Measurements from ENCODE around the gene LGALS9.

The LGALS9 gene

DNA sequence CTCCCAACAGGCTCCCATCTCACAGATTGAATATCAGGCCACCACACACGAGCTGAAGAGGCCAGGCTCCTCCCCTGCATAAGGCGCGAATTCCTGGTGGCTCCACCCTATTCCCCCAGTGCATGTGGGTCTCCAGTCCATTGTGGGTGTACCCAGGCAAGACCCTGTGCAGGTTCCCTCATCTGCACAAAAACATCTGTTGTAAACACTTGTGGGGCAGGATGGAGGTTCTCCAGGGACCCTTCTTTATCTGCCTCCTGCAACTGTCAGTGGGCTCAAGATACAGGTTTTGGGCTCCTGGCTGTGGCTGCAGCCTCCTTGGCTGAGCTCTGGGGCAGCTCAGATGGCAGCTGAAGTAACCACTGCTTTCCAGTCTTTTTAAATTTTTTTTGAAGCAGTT is 17.6 kb upstream of the LGALS9 start:
- Histone ChIP-seq H3K4me3 (ENCODE audit: low read depth in 1 of 2, low read length in 2 of 2) (no peak overlapping the region), H3K27ac (ENCODE audit: low read depth, low read length) (no peak overlapping the region), H3K9ac (ENCODE audit: low read depth in 1 of 2, low read length in 2 of 2) (no peak overlapping the region), H3K4me1 (ENCODE audit: control insufficient read depth in 1 of 2, insufficient read depth in 2 of 2, low read length in 2 of 2) (no peaks in the 10 kb centered on the region), H3K36me3 (ENCODE audit: control insufficient read depth in 1 of 2, insufficient read depth in 2 of 2, low read length in 2 of 2) (peaks cover 20 to 49% of the 10 kb centered on the region in 2 donors), H3K9me3 (ENCODE audit: control insufficient read depth in 1 of 2, low read length in 2 of 2) (no peaks in the 10 kb centered on the region), H3K27me3 (ENCODE audit: control insufficient read depth in 1 of 2, insufficient read depth in 2 of 2, low read length in 2 of 2) (no peaks in the 10 kb centered on the region)

DNA sequence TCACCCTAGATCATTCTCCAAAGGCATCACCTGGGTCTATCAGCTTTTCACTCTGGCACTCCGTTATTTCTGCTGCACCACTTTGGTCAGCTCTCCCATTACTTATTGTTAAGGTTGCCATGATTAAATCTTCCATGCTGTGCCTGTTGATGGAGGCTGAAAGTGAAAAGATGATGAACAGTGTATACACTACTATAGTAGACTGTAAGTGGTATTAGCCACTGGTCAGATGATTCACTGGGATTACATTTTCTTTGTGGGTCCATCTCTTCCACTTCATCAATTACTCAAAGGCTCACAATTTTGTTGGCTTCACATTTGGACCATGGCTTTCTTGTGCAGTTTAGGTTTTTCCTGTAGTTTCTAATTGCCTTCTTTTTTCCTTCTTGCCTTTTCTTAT is 15.9 kb upstream of the LGALS9 start:
- H3K9ac ChIP-seq (ENCODE audit: low read depth in 1 of 2, low read length in 2 of 2), result no peak overlapping the region
- H3K36me3 ChIP-seq (ENCODE audit: control insufficient read depth in 1 of 2, insufficient read depth in 2 of 2, low read length in 2 of 2), result peaks cover 17 to 40% of the 10 kb centered on the region in 2 donors
- H3K27ac ChIP-seq (ENCODE audit: low read depth, low read length), result no peak overlapping the region
- H3K4me1 ChIP-seq (ENCODE audit: control insufficient read depth in 1 of 2, insufficient read depth in 2 of 2, low read length in 2 of 2), result no peaks in the 10 kb centered on the region
- no peaks in the 10 kb centered on the region for H3K9me3 ChIP-seq (ENCODE audit: control insufficient read depth in 1 of 2, low read length in 2 of 2)
- no peak overlapping the region for H3K4me3 ChIP-seq (ENCODE audit: low read depth in 1 of 2, low read length in 2 of 2)
- H3K27me3 ChIP-seq (ENCODE audit: control insufficient read depth in 1 of 2, insufficient read depth in 2 of 2, low read length in 2 of 2), result no peaks in the 10 kb centered on the region

DNA sequence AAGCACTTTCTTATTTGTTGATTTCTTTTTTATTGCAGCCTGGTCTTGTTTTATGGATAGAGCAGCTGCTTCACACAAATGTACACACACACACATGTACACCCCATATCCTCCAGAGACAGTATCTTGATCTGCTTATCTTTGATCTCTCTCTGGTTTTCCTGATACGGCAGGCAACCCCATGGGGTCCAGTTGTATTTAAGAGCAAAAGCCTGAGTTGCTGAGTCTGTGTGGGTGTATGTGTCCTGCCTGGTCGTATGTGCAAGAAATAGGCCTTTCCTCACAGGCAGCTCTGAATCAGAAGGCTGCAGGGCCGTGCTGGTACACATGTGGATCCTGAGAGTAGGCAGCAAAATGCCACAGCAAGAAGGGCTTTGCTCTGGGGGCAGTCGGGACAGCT is 14.6 kb upstream of the LGALS9 start:
- Histone ChIP-seq H3K36me3 (ENCODE audit: control insufficient read depth in 1 of 2, insufficient read depth in 2 of 2, low read length in 2 of 2) (peaks cover 19 to 35% of the 10 kb centered on the region in 2 donors), H3K27ac (ENCODE audit: low read depth, low read length) (no peak overlapping the region), H3K9ac (ENCODE audit: low read depth in 1 of 2, low read length in 2 of 2) (no peak overlapping the region), H3K4me1 (ENCODE audit: control insufficient read depth in 1 of 2, insufficient read depth in 2 of 2, low read length in 2 of 2) (no peaks in the 10 kb centered on the region), H3K27me3 (ENCODE audit: control insufficient read depth in 1 of 2, insufficient read depth in 2 of 2, low read length in 2 of 2) (no peaks in the 10 kb centered on the region), H3K9me3 (ENCODE audit: control insufficient read depth in 1 of 2, low read length in 2 of 2) (no peaks in the 10 kb centered on the region), H3K4me3 (ENCODE audit: low read depth in 1 of 2, low read length in 2 of 2) (no peak overlapping the region)

DNA sequence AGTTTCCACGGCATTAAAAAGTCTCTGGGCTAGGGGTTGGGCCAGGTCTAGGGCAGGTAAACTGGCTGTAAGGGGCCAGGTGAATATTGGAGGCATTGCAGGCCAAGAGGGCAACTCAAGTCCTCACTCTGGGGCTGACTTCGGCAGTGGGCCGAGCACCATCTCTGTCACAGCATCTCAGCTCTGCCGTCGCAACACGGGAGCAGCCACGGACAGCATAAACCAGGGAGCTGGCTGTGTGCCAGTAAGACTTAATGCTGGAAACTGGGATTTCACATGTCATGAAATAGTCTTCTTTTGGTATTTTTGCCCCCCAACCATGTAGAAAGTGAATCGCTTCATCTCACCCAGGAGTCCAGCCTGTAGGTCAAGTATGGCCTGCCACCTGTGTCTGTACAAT is 12.6 kb upstream of the LGALS9 start:
- H3K9ac ChIP-seq (ENCODE audit: low read depth in 1 of 2, low read length in 2 of 2), result no peak overlapping the region
- no peak overlapping the region for H3K27ac ChIP-seq (ENCODE audit: low read depth, low read length)
- H3K4me1 ChIP-seq (ENCODE audit: control insufficient read depth in 1 of 2, insufficient read depth in 2 of 2, low read length in 2 of 2), result no peaks in the 10 kb centered on the region
- H3K27me3 ChIP-seq (ENCODE audit: control insufficient read depth in 1 of 2, insufficient read depth in 2 of 2, low read length in 2 of 2), result no peaks in the 10 kb centered on the region
- H3K4me3 ChIP-seq (ENCODE audit: low read depth in 1 of 2, low read length in 2 of 2), result no peak overlapping the region
- H3K36me3 ChIP-seq (ENCODE audit: control insufficient read depth in 1 of 2, insufficient read depth in 2 of 2, low read length in 2 of 2), result peaks cover 34 to 48% of the 10 kb centered on the region in 2 donors
- H3K9me3 ChIP-seq (ENCODE audit: control insufficient read depth in 1 of 2, low read length in 2 of 2), result no peaks in the 10 kb centered on the region

DNA sequence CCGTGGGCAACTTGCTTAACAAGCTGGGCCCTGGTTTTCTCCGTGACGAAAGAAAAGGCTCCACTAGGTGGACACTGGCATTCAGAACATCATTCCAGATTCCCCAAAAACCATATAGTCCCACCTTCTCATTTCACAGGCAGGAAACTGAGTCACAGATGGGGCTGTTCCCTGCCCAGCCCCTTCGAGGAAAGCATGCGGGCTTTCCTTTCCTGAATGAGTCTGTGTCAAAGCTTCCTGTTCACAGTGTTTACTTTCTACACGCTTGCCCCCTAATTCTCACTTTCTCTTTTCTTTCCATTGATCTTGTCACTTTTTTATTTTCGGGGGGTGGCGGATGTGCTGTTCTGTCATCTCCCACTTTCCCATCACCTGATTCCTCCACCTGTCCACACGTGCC is 10.3 kb upstream of the LGALS9 start:
- no peak overlapping the region for H3K4me3 ChIP-seq (ENCODE audit: low read depth in 1 of 2, low read length in 2 of 2)
- no peaks in the 10 kb centered on the region for H3K4me1 ChIP-seq (ENCODE audit: control insufficient read depth in 1 of 2, insufficient read depth in 2 of 2, low read length in 2 of 2)
- H3K9ac ChIP-seq (ENCODE audit: low read depth in 1 of 2, low read length in 2 of 2), result no peak overlapping the region
- no peak overlapping the region for H3K27ac ChIP-seq (ENCODE audit: low read depth, low read length)
- H3K27me3 ChIP-seq (ENCODE audit: control insufficient read depth in 1 of 2, insufficient read depth in 2 of 2, low read length in 2 of 2), result no peaks in the 10 kb centered on the region
- no peaks in the 10 kb centered on the region for H3K9me3 ChIP-seq (ENCODE audit: control insufficient read depth in 1 of 2, low read length in 2 of 2)
- peaks cover 33 to 57% of the 10 kb centered on the region in 2 donors for H3K36me3 ChIP-seq (ENCODE audit: control insufficient read depth in 1 of 2, insufficient read depth in 2 of 2, low read length in 2 of 2)

DNA sequence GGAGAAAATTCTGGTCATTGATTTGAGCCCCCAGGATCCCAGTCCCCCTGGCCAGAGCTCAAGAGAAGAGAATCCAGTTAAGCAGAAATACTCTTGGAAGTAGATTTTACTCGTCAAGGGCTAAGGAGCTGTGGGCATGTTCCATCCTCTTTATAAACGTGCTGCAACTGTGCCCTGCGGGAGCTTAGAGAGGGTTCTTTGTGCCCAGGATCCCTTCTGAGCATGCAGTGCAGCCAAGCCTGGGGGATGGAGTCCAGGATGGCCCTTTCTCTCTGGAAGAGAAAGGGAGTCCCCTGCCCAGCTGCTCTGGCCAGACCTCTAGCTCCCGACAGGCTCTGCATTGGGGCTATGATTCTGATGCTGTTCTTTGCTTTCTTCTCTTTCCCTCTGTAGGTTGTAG is 9.5 kb upstream of the LGALS9 start:
- H3K9me3 ChIP-seq (ENCODE audit: control insufficient read depth in 1 of 2, low read length in 2 of 2), result no peaks in the 10 kb centered on the region
- no peak overlapping the region for H3K9ac ChIP-seq (ENCODE audit: low read depth in 1 of 2, low read length in 2 of 2)
- H3K4me1 ChIP-seq (ENCODE audit: control insufficient read depth in 1 of 2, insufficient read depth in 2 of 2, low read length in 2 of 2), result no peaks in the 10 kb centered on the region
- H3K36me3 ChIP-seq (ENCODE audit: control insufficient read depth in 1 of 2, insufficient read depth in 2 of 2, low read length in 2 of 2), result peaks cover 33 to 54% of the 10 kb centered on the region in 2 donors
- no peaks in the 10 kb centered on the region for H3K27me3 ChIP-seq (ENCODE audit: control insufficient read depth in 1 of 2, insufficient read depth in 2 of 2, low read length in 2 of 2)
- H3K27ac ChIP-seq (ENCODE audit: low read depth, low read length), result no peak overlapping the region
- H3K4me3 ChIP-seq (ENCODE audit: low read depth in 1 of 2, low read length in 2 of 2), result no peak overlapping the region

DNA sequence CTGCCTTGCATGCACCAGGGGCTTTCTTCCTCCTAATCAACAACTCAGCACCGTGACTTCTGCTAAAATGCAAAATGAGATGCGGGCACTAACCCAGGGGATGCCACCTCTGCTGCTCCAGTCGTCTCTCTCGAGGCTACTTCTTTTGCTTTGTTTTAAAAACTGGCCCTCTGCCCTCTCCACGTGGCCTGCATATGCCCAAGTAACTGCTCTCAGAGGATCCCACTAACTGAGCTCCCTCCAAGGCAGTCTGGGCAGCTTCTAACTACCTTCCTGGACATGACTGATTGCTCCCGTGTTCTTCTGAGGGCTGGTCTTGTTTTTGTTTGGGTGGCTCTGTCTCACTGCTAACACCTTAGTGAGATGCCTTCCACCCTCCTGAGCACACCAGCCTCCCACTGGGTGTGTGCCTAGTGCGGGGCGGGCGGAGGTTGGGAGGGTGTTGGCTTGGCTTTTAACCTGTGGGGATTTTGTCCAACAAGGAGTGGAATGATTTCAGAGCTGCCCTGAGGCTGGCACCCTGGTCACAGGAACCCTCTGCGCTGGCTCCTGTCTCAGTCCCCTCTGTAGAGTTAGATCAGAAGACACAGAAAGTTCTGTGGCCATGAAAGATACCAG is 8.9 kb upstream of the LGALS9 start:
- Histone ChIP-seq H3K27ac (ENCODE audit: low read depth, low read length) (no peak overlapping the region), H3K9ac (ENCODE audit: low read depth in 1 of 2, low read length in 2 of 2) (no peak overlapping the region), H3K4me1 (ENCODE audit: control insufficient read depth in 1 of 2, insufficient read depth in 2 of 2, low read length in 2 of 2) (no peaks in the 10 kb centered on the region), H3K4me3 (ENCODE audit: low read depth in 1 of 2, low read length in 2 of 2) (no peak overlapping the region), H3K36me3 (ENCODE audit: control insufficient read depth in 1 of 2, insufficient read depth in 2 of 2, low read length in 2 of 2) (peaks cover 28 to 49% of the 10 kb centered on the region in 2 donors), H3K9me3 (ENCODE audit: control insufficient read depth in 1 of 2, low read length in 2 of 2) (no peaks in the 10 kb centered on the region), H3K27me3 (ENCODE audit: control insufficient read depth in 1 of 2, insufficient read depth in 2 of 2, low read length in 2 of 2) (no peaks in the 10 kb centered on the region)

DNA sequence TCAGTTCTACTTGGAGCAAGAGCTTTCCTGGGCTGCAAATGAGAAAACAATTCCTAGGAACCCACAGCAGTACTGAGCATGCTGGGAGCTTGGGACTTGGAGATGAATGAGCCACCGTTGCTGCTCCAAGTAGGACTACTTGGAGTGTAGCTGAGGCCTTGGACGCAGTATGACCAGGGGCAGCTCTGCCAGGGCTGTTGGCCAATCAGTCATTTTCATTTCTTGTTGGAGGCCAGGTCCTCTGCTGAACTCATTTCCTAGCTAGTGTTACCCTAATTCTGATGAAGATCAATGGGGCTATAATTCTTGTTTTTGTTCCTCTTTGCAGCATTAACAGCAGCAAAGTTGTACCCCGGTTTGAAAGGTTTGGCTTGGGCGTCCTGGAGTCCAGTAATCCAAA is 8.0 kb upstream of the LGALS9 start:
- H3K36me3 ChIP-seq (ENCODE audit: control insufficient read depth in 1 of 2, insufficient read depth in 2 of 2, low read length in 2 of 2), result peaks cover 25 to 41% of the 10 kb centered on the region in 2 donors
- H3K4me3 ChIP-seq (ENCODE audit: low read depth in 1 of 2, low read length in 2 of 2), result no peak overlapping the region
- H3K27me3 ChIP-seq (ENCODE audit: control insufficient read depth in 1 of 2, insufficient read depth in 2 of 2, low read length in 2 of 2), result no peaks in the 10 kb centered on the region
- H3K27ac ChIP-seq (ENCODE audit: low read depth, low read length), result no peak overlapping the region
- no peak overlapping the region for H3K9ac ChIP-seq (ENCODE audit: low read depth in 1 of 2, low read length in 2 of 2)
- H3K4me1 ChIP-seq (ENCODE audit: control insufficient read depth in 1 of 2, insufficient read depth in 2 of 2, low read length in 2 of 2), result no peaks in the 10 kb centered on the region
- H3K9me3 ChIP-seq (ENCODE audit: control insufficient read depth in 1 of 2, low read length in 2 of 2), result no peaks in the 10 kb centered on the region

DNA sequence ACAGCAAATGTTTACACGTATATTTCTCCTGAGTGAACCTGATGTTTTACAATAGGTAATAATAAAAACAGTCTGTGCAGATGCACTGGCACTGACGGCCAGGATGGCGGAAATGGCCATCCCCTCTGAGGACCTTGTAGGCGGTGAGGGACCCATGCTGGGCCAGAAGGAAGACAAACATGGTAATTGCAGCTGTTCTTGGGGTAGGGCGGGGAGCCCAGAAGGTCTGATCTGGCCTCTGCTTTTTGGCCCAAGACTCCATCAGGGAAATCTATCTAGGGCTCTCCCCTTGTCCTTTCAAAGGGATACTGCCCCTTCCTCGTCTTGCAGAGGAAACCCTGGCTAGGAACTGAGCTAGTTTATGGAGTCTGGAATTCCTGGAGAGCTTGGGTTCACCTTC is 7.4 kb upstream of the LGALS9 start:
- no peaks in the 10 kb centered on the region for H3K27me3 ChIP-seq (ENCODE audit: control insufficient read depth in 1 of 2, insufficient read depth in 2 of 2, low read length in 2 of 2)
- no peaks in the 10 kb centered on the region for H3K9me3 ChIP-seq (ENCODE audit: control insufficient read depth in 1 of 2, low read length in 2 of 2)
- H3K4me3 ChIP-seq (ENCODE audit: low read depth in 1 of 2, low read length in 2 of 2), result no peak overlapping the region
- H3K36me3 ChIP-seq (ENCODE audit: control insufficient read depth in 1 of 2, insufficient read depth in 2 of 2, low read length in 2 of 2), result peaks cover 25 to 35% of the 10 kb centered on the region in 2 donors
- H3K9ac ChIP-seq (ENCODE audit: low read depth in 1 of 2, low read length in 2 of 2), result no peak overlapping the region
- no peaks in the 10 kb centered on the region for H3K4me1 ChIP-seq (ENCODE audit: control insufficient read depth in 1 of 2, insufficient read depth in 2 of 2, low read length in 2 of 2)
- H3K27ac ChIP-seq (ENCODE audit: low read depth, low read length), result no peak overlapping the region

DNA sequence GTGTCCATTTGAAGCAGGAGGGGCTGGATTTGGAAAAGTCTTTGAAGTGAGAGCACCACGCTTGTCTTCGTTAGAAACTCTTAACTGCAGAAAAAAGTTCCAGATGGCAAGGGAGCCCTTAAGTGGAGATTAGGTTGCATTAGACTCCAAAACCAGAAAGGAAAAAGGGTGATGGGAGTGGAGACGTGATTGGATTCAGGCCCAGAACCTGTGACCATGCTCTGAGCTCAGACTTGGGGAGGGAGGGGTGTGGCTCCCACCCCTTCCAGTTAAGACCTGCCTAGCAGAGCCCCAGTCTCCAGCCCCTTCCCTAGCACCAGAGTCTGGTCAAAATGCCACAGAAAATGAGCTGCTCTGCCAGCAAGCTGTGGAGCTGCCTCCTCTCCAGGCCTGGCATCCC is 6.4 kb upstream of the LGALS9 start:
- H3K9ac ChIP-seq (ENCODE audit: low read depth in 1 of 2, low read length in 2 of 2), result no peak overlapping the region
- H3K9me3 ChIP-seq (ENCODE audit: control insufficient read depth in 1 of 2, low read length in 2 of 2), result no peaks in the 10 kb centered on the region
- peaks cover 25 to 35% of the 10 kb centered on the region in 2 donors for H3K36me3 ChIP-seq (ENCODE audit: control insufficient read depth in 1 of 2, insufficient read depth in 2 of 2, low read length in 2 of 2)
- no peaks in the 10 kb centered on the region for H3K27me3 ChIP-seq (ENCODE audit: control insufficient read depth in 1 of 2, insufficient read depth in 2 of 2, low read length in 2 of 2)
- no peaks in the 10 kb centered on the region for H3K4me1 ChIP-seq (ENCODE audit: control insufficient read depth in 1 of 2, insufficient read depth in 2 of 2, low read length in 2 of 2)
- no peak overlapping the region for H3K27ac ChIP-seq (ENCODE audit: low read depth, low read length)
- H3K4me3 ChIP-seq (ENCODE audit: low read depth in 1 of 2, low read length in 2 of 2), result no peak overlapping the region

DNA sequence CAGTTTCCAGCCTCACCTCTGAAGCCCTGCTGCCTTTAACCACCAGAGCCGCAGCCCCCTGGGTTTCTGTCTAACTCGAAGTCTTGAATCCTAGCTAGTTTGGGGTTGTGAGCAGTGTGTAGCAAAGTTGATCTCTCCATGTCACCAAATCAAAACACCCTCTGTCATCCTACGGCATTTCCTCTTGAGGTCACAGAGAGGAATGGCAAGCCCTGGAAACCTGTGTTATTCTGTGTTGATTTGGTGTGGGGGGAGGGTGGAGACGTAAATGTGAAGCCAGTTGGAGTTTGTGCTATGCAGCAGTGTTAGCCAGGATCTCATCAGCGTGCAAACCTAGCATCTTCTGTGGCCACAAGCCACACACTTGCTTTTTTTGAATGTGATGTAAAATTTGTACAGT is 5.1 kb upstream of the LGALS9 start:
- Histone ChIP-seq H3K36me3 (ENCODE audit: control insufficient read depth in 1 of 2, insufficient read depth in 2 of 2, low read length in 2 of 2) (peaks cover 20 to 35% of the 10 kb centered on the region in 2 donors), H3K27me3 (ENCODE audit: control insufficient read depth in 1 of 2, insufficient read depth in 2 of 2, low read length in 2 of 2) (no peaks in the 10 kb centered on the region), H3K9ac (ENCODE audit: low read depth in 1 of 2, low read length in 2 of 2) (no peak overlapping the region), H3K9me3 (ENCODE audit: control insufficient read depth in 1 of 2, low read length in 2 of 2) (no peaks in the 10 kb centered on the region), H3K4me3 (ENCODE audit: low read depth in 1 of 2, low read length in 2 of 2) (no peak overlapping the region), H3K27ac (ENCODE audit: low read depth, low read length) (no peak overlapping the region), H3K4me1 (ENCODE audit: control insufficient read depth in 1 of 2, insufficient read depth in 2 of 2, low read length in 2 of 2) (peaks cover 0 to 5% of the 10 kb centered on the region in 2 donors)
